ENCODE measurements around the gene CCNC. TPM values are rescaled to one million over a fixed set of nuclear protein-coding genes. Genes with fewer than 3 reads are reported as not detected.

The CCNC gene
- total RNA-seq, 1 donor from 2014 or later = 47.4 TPM

DNA sequence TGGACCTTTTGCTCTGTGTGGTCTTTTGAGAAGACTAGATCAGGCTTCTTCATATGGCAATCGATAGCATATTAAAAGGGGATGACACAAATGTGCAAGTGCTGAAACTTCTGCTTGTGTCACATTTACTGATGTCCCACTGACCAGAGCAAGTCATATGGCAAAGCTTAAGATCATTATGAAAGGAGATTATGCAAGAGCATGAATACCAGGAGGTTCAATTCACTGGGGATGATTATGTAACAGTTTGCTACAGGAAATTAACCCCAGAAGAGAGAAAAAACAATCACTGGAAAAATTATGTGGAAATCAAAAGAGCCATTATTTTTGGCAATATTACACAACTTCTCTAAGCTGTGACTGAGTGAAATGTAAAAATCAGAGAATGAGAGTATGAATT lies 24.4 kb upstream of the CCNC start:
- H3K4me3 ChIP-seq = no peak overlapping the region
- TF ChIP-seq POLR2A (IDR thresholded peaks at IDR 0.05) (no peak), POLR2AphosphoS5 (IDR thresholded peaks at IDR 0.05; ENCODE audit: insufficient read depth in 1 of 2, low read depth in 1 of 2) (no peak)
- TF ChIP-seq, protein P1, sequence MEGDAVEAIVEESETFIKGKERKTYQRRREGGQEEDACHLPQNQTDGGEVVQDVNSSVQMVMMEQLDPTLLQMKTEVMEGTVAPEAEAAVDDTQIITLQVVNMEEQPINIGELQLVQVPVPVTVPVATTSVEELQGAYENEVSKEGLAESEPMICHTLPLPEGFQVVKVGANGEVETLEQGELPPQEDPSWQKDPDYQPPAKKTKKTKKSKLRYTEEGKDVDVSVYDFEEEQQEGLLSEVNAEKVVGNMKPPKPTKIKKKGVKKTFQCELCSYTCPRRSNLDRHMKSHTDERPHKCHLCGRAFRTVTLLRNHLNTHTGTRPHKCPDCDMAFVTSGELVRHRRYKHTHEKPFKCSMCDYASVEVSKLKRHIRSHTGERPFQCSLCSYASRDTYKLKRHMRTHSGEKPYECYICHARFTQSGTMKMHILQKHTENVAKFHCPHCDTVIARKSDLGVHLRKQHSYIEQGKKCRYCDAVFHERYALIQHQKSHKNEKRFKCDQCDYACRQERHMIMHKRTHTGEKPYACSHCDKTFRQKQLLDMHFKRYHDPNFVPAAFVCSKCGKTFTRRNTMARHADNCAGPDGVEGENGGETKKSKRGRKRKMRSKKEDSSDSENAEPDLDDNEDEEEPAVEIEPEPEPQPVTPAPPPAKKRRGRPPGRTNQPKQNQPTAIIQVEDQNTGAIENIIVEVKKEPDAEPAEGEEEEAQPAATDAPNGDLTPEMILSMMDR (IDR thresholded peaks at IDR 0.05) = no peak
- no peak for DNase-seq (ENCODE audit: extremely low spot score in 2 of 2)
- no peak overlapping the region for H3K27ac ChIP-seq
- peaks cover 20% of the 10 kb centered on the region for H3K4me1 ChIP-seq
- intact Hi-C loops (cut with DNase I) = no loop called here
- no peaks in the 10 kb centered on the region for H3K9me3 ChIP-seq
- H3K27me3 ChIP-seq = no peaks in the 10 kb centered on the region
- no peaks in the 10 kb centered on the region for H3K36me3 ChIP-seq

DNA sequence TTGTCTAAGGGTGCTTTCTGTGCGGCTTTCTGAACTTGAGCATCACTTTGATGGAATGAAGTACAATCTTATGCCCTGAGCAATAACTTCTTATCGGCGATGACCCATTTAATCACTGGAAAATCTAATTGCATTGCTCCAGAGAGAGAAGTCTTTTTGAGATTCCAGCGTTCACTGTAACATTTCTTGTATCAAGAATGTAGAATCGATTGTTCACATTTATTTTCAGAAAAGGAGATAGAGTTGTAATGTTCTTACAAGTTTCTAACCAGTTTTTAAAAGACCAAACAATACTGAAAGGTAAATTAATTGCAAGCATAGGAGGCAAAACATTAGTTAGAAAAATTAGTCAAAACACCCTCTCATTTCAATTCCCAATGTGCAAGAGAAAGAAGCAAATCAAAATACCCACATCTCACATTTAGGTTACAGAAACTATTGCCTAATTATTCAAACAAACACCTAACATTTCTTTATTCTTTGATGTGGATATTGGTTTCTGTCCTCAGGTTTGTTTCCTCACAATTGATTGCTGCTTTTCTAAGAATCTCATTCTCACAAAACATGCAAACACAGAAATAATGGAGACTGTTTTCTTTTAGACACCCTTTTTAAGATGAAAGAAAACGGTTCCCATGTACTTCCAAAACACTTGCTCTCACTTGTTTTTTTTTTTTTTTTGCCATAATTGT lies 23.4 kb upstream of the CCNC start:
- H3K27ac ChIP-seq = no peak overlapping the region
- H3K4me3 ChIP-seq = no peak overlapping the region

DNA sequence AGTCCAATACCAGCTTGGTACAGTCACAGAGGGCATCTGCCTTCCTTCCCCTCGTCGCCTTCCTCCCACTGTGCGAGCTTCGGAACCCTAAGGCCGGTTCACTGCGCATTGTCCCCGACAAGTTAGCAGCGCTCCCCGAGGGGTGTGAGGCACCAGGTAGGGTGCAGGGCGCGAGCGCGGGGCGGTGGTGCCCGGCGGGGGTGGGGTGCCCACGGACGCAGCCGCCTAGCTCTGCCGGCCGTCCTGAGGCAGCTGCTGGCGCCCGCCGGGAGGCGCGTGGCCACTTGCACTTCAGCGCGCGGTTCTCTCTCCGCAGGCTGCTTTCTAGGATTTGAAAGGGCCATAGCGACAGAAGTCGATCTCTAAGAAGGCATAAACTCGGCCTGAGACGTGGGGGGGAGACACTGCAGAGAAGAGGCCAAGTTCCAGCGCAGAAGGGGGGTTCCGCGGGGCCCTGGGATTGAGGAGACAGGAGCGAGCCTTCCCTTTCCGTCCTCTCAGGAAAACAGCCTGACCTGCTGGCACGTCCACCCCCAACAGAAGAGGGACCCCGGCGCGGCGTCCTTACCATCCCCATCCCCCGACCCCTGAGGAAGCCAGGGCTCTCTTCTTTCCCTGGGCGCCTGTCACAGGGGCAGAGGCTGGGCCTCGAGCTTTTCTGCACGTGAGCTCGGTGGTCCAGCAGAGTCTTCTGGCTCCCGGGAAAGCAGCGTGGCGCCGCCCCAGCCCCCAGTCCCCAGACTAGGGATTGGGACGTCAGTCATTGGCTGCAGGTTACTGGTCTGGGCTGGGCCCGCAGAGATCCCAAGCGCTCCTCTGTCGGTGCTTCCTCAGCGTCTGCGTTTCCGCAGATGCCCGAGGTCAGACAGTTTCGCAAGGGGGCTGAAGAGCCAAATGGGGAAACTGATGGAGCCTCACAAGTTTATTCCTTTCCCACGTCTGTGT lies 22.5 kb upstream of the CCNC start:
- intact Hi-C loops (cut with DNase I) = no loop called here
- TF ChIP-seq, protein P1 (IDR thresholded peaks at IDR 0.05) = no peak
- TF ChIP-seq POLR2A (IDR thresholded peaks at IDR 0.05) (no peak), POLR2AphosphoS5 (IDR thresholded peaks at IDR 0.05; ENCODE audit: insufficient read depth in 1 of 2, low read depth in 1 of 2) (no peak)
- no peaks in the 10 kb centered on the region for H3K27me3 ChIP-seq
- peaks cover 20% of the 10 kb centered on the region for H3K4me1 ChIP-seq
- no peak overlapping the region for H3K27ac ChIP-seq
- no peak for DNase-seq (ENCODE audit: extremely low spot score in 2 of 2)
- H3K4me3 ChIP-seq = no peak overlapping the region
- no peaks in the 10 kb centered on the region for H3K9me3 ChIP-seq
- no peaks in the 10 kb centered on the region for H3K36me3 ChIP-seq

More for the DNA sequence above, 23.4 kb upstream of the CCNC start:
- H3K4me1 ChIP-seq = peaks cover 20% of the 10 kb centered on the region
- intact Hi-C loops (cut with DNase I) = no loop called here
- no peak for DNase-seq (ENCODE audit: extremely low spot score in 2 of 2)
- H3K9me3 ChIP-seq = no peaks in the 10 kb centered on the region
- no peaks in the 10 kb centered on the region for H3K36me3 ChIP-seq
- H3K27me3 ChIP-seq = no peaks in the 10 kb centered on the region
- TF ChIP-seq POLR2A (IDR thresholded peaks at IDR 0.05) = no peak
- no peak for TF ChIP-seq POLR2AphosphoS5 (IDR thresholded peaks at IDR 0.05; ENCODE audit: insufficient read depth in 1 of 2, low read depth in 1 of 2)
- TF ChIP-seq, protein P1 (IDR thresholded peaks at IDR 0.05) = no peak

DNA sequence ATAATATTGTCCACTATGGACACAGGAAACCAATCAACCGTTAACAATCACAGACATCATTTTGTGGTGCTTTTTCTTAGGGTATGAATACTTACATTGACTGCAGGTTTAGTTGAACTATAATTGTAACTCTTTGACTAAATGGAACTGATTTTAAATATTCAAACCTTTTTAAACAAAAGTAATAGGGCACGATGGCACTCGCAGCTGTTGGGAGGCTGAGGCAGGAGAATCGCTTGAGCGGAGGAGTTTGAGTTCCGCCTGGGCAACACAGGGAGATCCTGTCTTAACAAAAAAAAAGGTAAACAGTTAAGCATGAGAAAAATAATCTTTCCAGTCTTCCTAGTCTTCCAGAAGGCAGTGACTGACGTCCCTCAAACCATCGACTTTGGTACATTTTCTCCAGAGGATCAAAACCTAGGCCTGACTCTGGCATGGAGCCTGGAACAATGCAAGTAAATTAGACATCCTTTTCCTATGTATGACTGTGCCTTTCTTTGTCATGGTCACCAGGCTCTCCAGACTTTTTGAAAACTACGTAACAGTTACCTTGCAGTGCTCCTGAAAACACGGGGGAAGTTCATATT lies 21.5 kb upstream of the CCNC start:
- H3K4me1 ChIP-seq = peaks cover 20% of the 10 kb centered on the region
- H3K4me3 ChIP-seq = no peak overlapping the region
- intact Hi-C loops (cut with DNase I) = loop anchor here (10.0 kb wide), 1 partner anchor 155 kb away; no protein-coding TSS in a partner anchor
- TF ChIP-seq POLR2AphosphoS5 (IDR thresholded peaks at IDR 0.05; ENCODE audit: insufficient read depth in 1 of 2, low read depth in 1 of 2) (no peak), POLR2A (IDR thresholded peaks at IDR 0.05) (no peak)
- TF ChIP-seq, protein P1 (IDR thresholded peaks at IDR 0.05) = no peak
- no peak overlapping the region for H3K27ac ChIP-seq
- no peaks in the 10 kb centered on the region for H3K36me3 ChIP-seq
- no peaks in the 10 kb centered on the region for H3K9me3 ChIP-seq
- no peaks in the 10 kb centered on the region for H3K27me3 ChIP-seq
- DNase-seq (ENCODE audit: extremely low spot score in 2 of 2) = no peak
